Stomach (tissue), 4 donors: ENCODE results near the gene LRFN2.

ENCODE experiments used
- EP300 ChIP-seq: sonication (generic); formaldehyde crosslinking; IDR thresholded peaks from one replicate; pipeline ENCODE4 v1.6.1; 2017; ENCODE audit warnings: antibody characterized with exemption
- POLR2A ChIP-seq, 4 donors: fragments of 450-650 bp; IDR thresholded peaks; one replicate each; pipeline ENCODE4 v1.6.1; 2016; ENCODE audit warnings: antibody characterized with exemption in 4 of 4, control low read depth in 2 of 4, mild to moderate bottlenecking in 1 of 4, moderate library complexity in 1 of 4
- POLR2AphosphoS5 ChIP-seq, 3 donors: sonication (generic); formaldehyde crosslinking; IDR thresholded peaks; one replicate each; pipeline ENCODE4 v1.6.1; 2016; ENCODE audit warnings: antibody characterized with exemption in 3 of 3

DNA sequence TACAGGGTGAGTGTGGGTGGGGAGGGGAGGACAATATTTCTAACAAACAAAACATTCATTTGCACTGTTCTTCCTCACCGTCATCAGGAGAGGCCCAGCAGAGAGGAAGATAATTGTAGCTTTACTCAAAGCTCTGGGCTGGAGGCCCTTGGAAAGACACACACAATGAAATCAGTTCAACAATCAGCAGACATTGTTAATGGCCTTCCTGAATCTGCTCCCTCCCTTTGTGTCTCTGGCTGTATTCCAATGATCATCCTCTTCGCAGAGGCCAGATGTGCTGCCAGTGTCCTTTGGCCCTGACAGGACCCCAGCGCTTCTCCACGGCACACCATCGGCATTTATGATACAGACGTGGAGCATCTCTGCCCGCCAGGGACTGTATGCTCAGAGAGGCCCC, 44.6 kb upstream of the LRFN2 start:
- no peak for TF ChIP-seq POLR2AphosphoS5 (IDR thresholded peaks at IDR 0.05)
- TF ChIP-seq EP300, result no peak
- TF ChIP-seq POLR2A (IDR thresholded peaks at IDR 0.05), result no peak
